Heart left ventricle (tissue), 13 donors: ENCODE results near the gene RPP21.

Source experiments
- CTCF ChIP-seq, 12 donors: fragments of 200-600 bp; sonication (generic) in 4 of 12; IDR thresholded peaks; one replicate each; pipeline versions ENCODE4 v1.5.0 to v1.8.0; 2018 to 2022; ENCODE audit warnings: antibody characterized with exemption in 12 of 12, mild to moderate bottlenecking in 5 of 12
- POLR2A ChIP-seq, 2 donors: fragments of 450-650 bp; IDR thresholded peaks; one replicate each; pipeline ENCODE4 v1.6.1; 2017; ENCODE audit warnings: antibody characterized with exemption in 2 of 2, mild to moderate bottlenecking in 2 of 2, moderate library complexity in 2 of 2
- donor health status: ischemic (EF 13 %, LVEDD 7.1; RV severe dilation, severe dysfunction).
- donor health status: DM: no; HTN: yes; CAD: no.
- donor health status: DM: no; HTN: no; CAD: no.
- donor health status: ischemic (EF 25% LVEDD 6.9; RV normal size, moderate dysfunction).
- donor health status: ischemic (EF 25% LVEDD 5.7; RV mildly dilated, moderate dysfunction).
- donor health status: ischemic (EF 35%, LVEDD 5.7; RV mildly dilated, moderate dysfunction).
- donor health status: nonischemic (EF 11% LVEDD 7.7; RV severe dilation, severe dysfunction).
- donor health status: DM: yes; HTN: yes; CAD: no.
- donor health status: PGD.
- donor health status: ischemic (EF 29% LVEDD 5.4; RV normal size, mild dysfunction).
- donor health status: nonischemic (EF 23%, LVEDD 6.1; RV moderate dilation, normal function).

GRCh38 chr6:30380464-30380863 is 35.5 kb downstream of the RPP21 start:
- TF ChIP-seq CTCF (IDR thresholded peaks at IDR 0.05) = no peak
- no peak for TF ChIP-seq POLR2A (IDR thresholded peaks at IDR 0.05)
